IPS DF 6.9 (cell line): ENCODE data around the gene ZNF121.
A peak's percentile ranks its signal among the peaks of the same experiment; 100 is the strongest.
"Not testable (repeated sequence)": the region's sequence is repeated elsewhere in the genome, so short reads cannot be mapped to it uniquely, and the experiment has no call there.

ENCODE experiments used
- DNase-seq: peaks from one replicate; pipeline ENCODE4 v3.0.0-alpha.2; 2013; ENCODE audit warnings: low read depth, low spot score
- H3K27ac ChIP-seq: one replicate; pipeline ENCODE4 v1.5.1; 2013; ENCODE audit warnings: low read length, control low read depth
- H3K27me3 ChIP-seq: 2 replicates; pipeline ENCODE4 v1.6.1; 2013; ENCODE audit warnings: mild to moderate bottlenecking, low read length; ENCODE audit not compliant: control insufficient read depth, insufficient read depth
- H3K36me3 ChIP-seq: 2 replicates; pipeline ENCODE4 v1.6.1; 2013; ENCODE audit warnings: low read length; ENCODE audit not compliant: control insufficient read depth, insufficient read depth
- H3K4me1 ChIP-seq: 2 replicates; pipeline ENCODE4 v1.6.1; 2013; ENCODE audit warnings: low read length; ENCODE audit not compliant: control insufficient read depth, insufficient read depth
- H3K4me3 ChIP-seq: 2 replicates; pipeline ENCODE4 v1.5.1; 2013; ENCODE audit warnings: mild to moderate bottlenecking, low read length
- H3K9me3 ChIP-seq: 2 replicates; pipeline ENCODE4 v1.6.1; 2013; ENCODE audit warnings: low read length, inconsistent platforms; ENCODE audit not compliant: control insufficient read depth, insufficient read depth
- WGBS: extraction: QIAGEN DNeasy Blood & Tissue Kit; methylation state at CpG from one replicate; pipeline ENCODE4 v1.1.7; 2013; ENCODE audit warnings: mixed read lengths, missing lambda C conversion rate; ENCODE audit not compliant: insufficient read length, insufficient coverage; 5-methylcytosine and 5-hydroxymethylcytosine counted together

Gene ZNF121

DNA sequence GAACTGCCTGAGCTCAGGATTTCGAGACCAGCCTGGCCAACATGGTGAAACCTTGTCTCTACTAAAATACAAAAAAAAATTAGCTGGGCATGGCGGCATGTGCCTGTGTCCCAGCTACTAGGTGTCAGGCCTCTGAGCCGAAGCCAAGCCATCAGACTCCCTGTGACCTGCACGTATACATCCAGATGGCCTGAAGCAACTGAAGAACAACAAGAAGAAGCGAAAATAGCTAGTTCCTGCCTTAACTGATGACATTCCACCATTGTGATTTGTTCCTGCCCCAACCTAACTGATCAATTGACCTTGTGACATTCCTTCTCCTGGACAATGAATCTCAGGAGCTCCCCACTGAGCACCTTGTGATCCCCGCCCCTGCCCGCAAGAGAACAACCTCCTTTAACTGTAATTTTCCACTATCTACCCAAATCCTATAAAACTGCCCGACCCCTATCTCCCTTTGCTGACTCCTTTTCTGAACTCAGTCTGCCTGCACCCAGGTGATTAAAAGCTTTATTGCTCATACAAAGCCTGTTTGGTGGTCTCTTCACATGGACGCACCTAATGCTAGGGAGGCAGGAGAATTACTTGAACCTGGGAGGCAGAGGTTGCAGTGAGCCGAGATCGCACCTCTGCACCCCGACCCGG lies 2.1 kb downstream of the ZNF121 start:
- H3K9me3 ChIP-seq, H3K27me3 ChIP-seq, H3K36me3 ChIP-seq, H3K4me1 ChIP-seq, DNase-seq, H3K27ac ChIP-seq: not testable (repeated sequence)
- H3K4me3 ChIP-seq: peak overlapping the region; percentile 33; the same call in 1 of the 2 replicates
- WGBS: no CpG with 5 or more reads among the region's 13 CpGs

DNA sequence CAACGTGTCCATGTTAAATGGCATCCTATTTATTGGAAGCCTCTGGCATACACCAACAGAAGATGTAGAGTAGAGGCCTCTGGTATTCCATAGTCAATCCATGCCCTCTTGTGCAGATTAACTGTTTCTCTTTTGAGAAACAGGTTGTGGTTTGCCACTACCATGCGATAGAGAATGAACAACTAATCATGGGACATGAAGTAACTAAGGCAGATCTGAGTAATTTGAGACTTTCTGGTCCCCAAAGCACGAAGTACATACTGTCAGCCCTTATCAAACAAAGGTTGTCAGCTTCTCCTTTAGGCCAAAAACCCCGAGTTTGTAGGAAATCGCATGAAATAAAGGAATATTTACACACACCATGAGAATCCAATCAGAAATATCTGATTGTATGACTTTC lies 3.6 kb downstream of the ZNF121 start:
- Histone ChIP-seq H3K4me3 (no peak overlapping the region), H3K9me3 (no peaks in the 10 kb centered on the region), H3K27ac (no peak overlapping the region), H3K27me3 (no peaks in the 10 kb centered on the region), H3K36me3 (peaks cover 4% of the 10 kb centered on the region; the same call in 1 of the 2 replicates), H3K4me1 (0 out of 2 replicates have a peak, but pooled peaks cover 1% of the 10 kb centered on the region)
- no peak for DNase-seq
- no CpG with 5 or more reads among the region's 5 CpGs for WGBS

DNA sequence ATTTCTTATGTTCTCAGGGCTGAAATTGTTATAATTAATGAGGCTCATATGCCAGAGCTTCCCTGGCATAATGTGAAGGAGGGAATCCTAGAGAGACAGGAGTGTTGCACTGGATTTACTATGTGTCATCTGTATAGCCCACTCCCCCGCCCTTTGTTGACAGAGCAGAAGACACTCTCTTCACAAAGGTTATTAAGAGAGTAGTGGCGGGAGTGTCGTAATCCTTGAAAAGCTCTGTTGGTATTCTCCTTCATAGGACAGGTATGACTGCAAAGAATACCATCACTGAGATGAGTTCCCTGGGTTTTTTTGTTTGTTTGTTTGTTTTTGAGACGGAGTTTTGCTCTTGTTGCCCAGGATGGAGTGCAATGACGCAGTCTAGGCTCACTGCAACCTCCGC lies 14.0 kb downstream of the ZNF121 start:
- no peaks in the 10 kb centered on the region for H3K27me3 ChIP-seq
- peaks cover 24% of the 10 kb centered on the region for H3K36me3 ChIP-seq
- no CpG with 5 or more reads among the region's 6 CpGs for WGBS
- no peaks in the 10 kb centered on the region for H3K4me1 ChIP-seq
- no peak for DNase-seq
- no peak overlapping the region for H3K4me3 ChIP-seq
- no peak overlapping the region for H3K27ac ChIP-seq
- peaks cover 11% of the 10 kb centered on the region for H3K9me3 ChIP-seq

DNA sequence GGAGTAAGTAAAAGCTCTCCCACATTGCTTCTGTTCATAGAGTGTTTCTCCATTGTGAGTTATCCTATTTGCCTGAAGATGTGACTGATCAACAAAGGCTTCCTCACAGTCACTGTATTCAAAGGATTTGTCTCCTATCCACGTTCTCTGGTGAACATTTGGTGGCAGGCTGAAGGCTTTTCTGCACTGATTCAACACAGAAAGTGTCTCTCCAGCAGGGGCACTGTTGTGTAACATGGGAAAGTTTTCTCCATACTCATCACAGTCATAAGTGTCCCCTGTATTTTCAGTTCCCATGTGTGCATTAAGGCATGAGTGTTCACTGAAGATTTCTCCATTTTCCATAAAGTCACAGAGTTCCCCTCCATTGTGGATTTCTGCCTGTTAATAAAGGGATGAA lies 17.6 kb downstream of the ZNF121 start:
- H3K4me3 ChIP-seq: no peak overlapping the region
- H3K27ac ChIP-seq: no peak overlapping the region
- H3K36me3 ChIP-seq: peaks cover 44% of the 10 kb centered on the region
- no peaks in the 10 kb centered on the region for H3K4me1 ChIP-seq
- H3K27me3 ChIP-seq: no peaks in the 10 kb centered on the region
- no peak for DNase-seq
- peaks cover 11% of the 10 kb centered on the region for H3K9me3 ChIP-seq
- whole genome bisulfite sequencing: no CpG with 5 or more reads among the region's 1 CpG

DNA sequence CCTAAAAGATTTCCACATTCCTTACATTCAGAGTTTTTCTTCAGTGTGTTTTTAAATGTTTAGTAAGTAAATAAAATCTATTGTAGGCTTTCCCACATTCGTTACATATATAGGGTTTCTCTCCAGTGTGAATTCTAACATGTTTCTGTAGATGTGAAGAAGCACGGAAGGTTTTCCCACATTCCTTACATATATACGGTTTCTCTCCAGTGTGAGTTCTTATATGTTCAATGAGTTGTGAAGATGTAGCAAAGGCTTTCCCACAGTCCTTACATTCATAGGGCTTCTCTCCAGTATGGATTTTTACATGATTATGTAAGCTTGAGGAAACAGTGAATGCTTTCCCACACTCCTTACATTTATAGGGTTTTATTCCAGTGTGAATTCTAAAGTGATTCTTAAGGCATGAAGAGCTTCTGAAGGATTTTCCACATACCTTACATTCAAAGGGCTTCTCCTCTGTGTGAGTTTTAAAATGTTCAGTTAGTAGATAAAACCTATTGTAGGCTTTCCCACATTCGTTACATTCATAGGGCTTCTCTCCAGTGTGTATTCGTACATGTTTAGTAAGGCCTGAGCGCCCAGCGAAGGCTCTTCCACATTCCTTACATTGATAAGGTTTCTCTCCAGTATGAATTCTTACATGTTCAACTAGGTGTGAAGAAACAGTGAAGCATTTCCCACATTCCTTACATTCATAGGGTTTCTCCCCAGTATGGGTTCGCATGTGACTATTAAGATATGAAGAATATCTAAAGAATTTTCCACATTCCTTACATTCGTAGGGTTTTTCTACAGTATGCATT lies 18.2 kb downstream of the ZNF121 start:
- H3K36me3 ChIP-seq: peaks cover 47% of the 10 kb centered on the region
- H3K4me1 ChIP-seq: no peaks in the 10 kb centered on the region
- no peak overlapping the region for H3K4me3 ChIP-seq
- no CpG with 5 or more reads among the region's 9 CpGs for WGBS
- H3K27me3 ChIP-seq: no peaks in the 10 kb centered on the region
- DNase-seq: no peak
- peaks cover 11% of the 10 kb centered on the region for H3K9me3 ChIP-seq
- H3K27ac ChIP-seq: no peak overlapping the region

DNA sequence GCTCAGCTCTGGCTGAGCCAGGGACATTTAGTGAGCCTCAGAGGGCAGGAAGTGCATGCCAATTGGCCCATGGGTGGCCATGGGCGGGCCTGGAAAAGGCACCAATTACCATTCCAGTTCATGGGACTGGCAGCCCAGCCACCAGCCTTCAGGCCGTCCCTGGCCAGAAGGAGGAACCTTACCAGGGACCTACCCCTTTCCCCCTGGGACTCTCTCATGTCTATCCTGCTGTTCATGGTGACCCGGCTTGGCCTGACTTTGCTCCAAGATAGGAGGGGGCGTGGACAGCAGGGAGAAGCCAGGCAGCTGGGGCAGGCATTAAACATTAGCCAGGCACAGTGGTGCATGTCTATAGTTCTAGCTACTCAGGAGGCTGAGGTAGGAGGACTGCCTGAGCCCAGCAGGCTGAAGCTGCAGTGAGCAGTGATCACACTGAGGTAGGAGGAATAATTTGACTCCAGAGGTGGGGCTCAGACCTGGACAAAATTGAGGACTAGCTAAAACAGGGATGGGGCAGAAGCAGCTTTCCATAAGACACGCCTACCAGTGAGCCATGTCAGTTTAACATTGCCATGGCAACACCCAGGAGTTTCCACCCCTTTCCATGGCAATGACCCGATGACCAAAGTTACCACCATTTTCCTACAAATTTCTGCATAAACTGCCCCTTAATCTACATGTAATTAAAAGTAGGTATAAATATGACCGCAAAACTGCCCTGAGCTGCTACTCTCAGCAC lies 31.6 kb downstream of the ZNF121 start:
- no peak for DNase-seq
- H3K27ac ChIP-seq: no peak overlapping the region
- no peaks in the 10 kb centered on the region; the same call in 1 of the 2 replicates for H3K36me3 ChIP-seq
- H3K27me3 ChIP-seq: no peaks in the 10 kb centered on the region
- no CpG with 5 or more reads among the region's 7 CpGs for WGBS
- no peak overlapping the region for H3K4me3 ChIP-seq
- H3K9me3 ChIP-seq: peaks cover 5% of the 10 kb centered on the region
- H3K4me1 ChIP-seq: no peaks in the 10 kb centered on the region

DNA sequence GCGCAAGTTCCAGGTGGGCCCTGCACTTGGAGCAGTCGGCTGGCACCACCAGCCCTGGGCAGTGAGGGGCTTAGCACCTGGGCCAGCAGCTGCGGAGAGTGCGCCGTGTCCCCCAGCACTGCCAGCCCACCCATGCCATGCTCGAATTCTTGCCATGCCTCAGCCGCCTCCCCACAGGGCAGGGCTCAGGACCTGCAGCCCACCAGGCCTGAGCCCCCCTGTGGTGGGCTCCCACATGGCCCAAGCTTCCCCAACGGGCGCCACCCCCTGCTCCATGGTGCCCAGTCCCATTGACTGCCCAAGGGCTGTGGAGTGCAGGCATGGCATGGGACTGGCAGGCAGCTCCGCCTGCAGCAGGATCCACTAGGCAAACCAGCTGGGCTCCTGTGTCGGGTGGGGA lies 36.4 kb downstream of the ZNF121 start:
- Histone ChIP-seq H3K27ac (no peak overlapping the region), H3K9me3 (peaks cover 6% of the 10 kb centered on the region), H3K36me3 (no peaks in the 10 kb centered on the region; the same call in 1 of the 2 replicates), H3K27me3 (no peaks in the 10 kb centered on the region), H3K4me3 (no peak overlapping the region), H3K4me1 (no peaks in the 10 kb centered on the region)
- DNase-seq: no peak
- no CpG with 5 or more reads among the region's 11 CpGs for WGBS

DNA sequence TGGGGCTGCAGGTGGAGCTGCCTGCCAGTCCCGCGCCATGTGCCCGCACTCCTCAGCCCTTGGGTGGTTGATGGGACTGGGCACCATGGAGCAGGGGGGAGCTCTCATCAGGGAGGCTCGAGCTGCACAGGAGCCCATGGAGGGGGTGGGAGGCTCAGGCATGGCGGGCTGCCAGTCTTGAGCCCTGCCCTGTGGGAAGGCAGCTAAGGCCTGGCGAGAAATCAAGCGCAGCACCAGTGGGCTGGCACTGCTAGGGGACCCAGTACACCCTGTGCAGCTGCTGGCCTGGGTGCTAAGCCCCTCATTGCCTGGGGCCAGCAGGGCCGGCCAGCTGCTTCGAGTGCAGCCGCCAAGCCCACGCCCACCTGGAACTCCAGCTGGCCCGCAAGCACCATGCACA lies 43.0 kb downstream of the ZNF121 start:
- DNase-seq, H3K4me1 ChIP-seq, H3K27me3 ChIP-seq, H3K9me3 ChIP-seq, H3K27ac ChIP-seq, H3K4me3 ChIP-seq, H3K36me3 ChIP-seq: not testable (repeated sequence)
- WGBS: no CpG with 5 or more reads among the region's 12 CpGs

DNA sequence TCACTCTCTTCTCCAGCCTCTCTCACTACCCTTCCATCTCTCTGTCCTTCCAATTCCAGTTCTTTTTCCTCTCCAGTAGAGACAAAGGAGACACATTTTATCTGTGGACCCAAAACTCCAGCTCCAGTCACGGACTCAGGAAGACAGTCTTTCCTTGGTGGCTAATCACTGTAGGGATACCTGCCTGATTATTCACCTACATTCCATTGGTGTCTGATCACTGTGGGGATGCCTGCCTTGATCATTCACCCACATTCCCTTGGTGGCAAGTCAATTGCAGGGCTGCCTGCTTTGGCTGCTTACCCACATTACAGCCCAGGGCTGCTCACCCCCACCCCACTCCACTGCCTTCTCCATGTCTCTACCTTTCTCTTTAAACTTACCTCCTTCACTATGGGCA lies 44.4 kb downstream of the ZNF121 start:
- not testable (repeated sequence) for DNase-seq, H3K9me3 ChIP-seq, H3K4me1 ChIP-seq, H3K27me3 ChIP-seq, H3K4me3 ChIP-seq, H3K36me3 ChIP-seq, H3K27ac ChIP-seq
- no CpG with 5 or more reads among the region's 1 CpG for WGBS

DNA sequence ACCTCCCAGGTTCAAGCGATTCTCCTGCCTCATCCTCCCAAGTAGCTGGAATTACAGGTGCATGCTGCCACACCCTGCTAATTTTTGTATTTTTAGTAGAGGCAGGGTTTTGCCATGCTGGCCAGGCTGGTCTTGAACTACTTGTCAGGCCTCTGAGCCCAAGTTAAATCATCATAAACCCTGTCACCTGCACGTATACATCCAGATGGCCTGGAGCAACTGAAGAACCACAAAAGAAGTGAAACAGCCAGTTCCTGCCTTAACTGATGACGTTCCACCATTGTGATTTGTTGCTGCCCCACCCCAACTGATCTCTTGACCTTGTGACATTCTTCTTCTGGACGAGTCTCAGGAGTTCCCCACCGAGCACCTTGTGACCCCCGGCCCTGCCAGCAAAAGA lies 45.1 kb downstream of the ZNF121 start:
- H3K4me1 ChIP-seq, H3K27ac ChIP-seq, H3K4me3 ChIP-seq, H3K27me3 ChIP-seq, DNase-seq, H3K9me3 ChIP-seq: not testable (repeated sequence)
- no CpG with 5 or more reads among the region's 6 CpGs for WGBS
- H3K36me3 ChIP-seq: peaks cover 15% of the 10 kb centered on the region; the same call in 1 of the 2 replicates
